Small intestine (tissue), 7 donors: Measurements from ENCODE around the gene ZER1. TPM values are rescaled to one million over a fixed set of nuclear protein-coding genes. Genes with fewer than 3 reads are reported as not detected.

Experiments used
- DNase-seq, 2 donors: peaks; one replicate each; pipeline versions ENCODE4 v3.0.0 to v3.0.0-alpha.2; 2013
- FAIRE-seq: peaks from 2 replicates; lab custom pipeline; 2012; peaks lifted over from hg19 to GRCh38; lab: Jason Lieb, UNC
- H3K27ac ChIP-seq, 3 donors: one replicate each; pipeline ENCODE4 v1.5.1; 2013; ENCODE audit warnings: low read length in 2 of 3, mild to moderate bottlenecking in 2 of 3, control low read depth in 1 of 3, inconsistent platforms in 1 of 3, low read depth in 1 of 3, moderate library complexity in 1 of 3
- H3K27me3 ChIP-seq, 3 donors: one replicate each; pipeline ENCODE4 v1.6.1; 2013; ENCODE audit warnings: low read length in 3 of 3, inconsistent platforms in 1 of 3; ENCODE audit not compliant: control insufficient read depth in 3 of 3, insufficient read depth in 3 of 3
- H3K36me3 ChIP-seq, 3 donors: one replicate each; pipeline ENCODE4 v1.6.1; 2013; ENCODE audit warnings: low read length in 3 of 3, inconsistent platforms in 1 of 3, low read depth in 1 of 3, mild to moderate bottlenecking in 1 of 3, moderate library complexity in 1 of 3; ENCODE audit not compliant: control insufficient read depth in 3 of 3, insufficient read depth in 2 of 3
- H3K4me1 ChIP-seq, 3 donors: one replicate each; pipeline ENCODE4 v1.6.1; 2013; ENCODE audit warnings: low read length in 2 of 3, inconsistent platforms in 1 of 3, low read depth in 1 of 3, mild to moderate bottlenecking in 1 of 3, moderate library complexity in 1 of 3; ENCODE audit not compliant: control insufficient read depth in 3 of 3, insufficient read depth in 2 of 3
- H3K4me3 ChIP-seq, 3 donors: one replicate each; pipeline ENCODE4 v1.5.1; 2013; ENCODE audit warnings: low read length in 3 of 3, control low read depth in 1 of 3, inconsistent platforms in 1 of 3, low read depth in 1 of 3, mild to moderate bottlenecking in 1 of 3, moderate library complexity in 1 of 3
- H3K9me3 ChIP-seq, 2 donors: one replicate each; pipeline ENCODE4 v1.6.1; 2013; ENCODE audit warnings: low read depth in 1 of 2, low read length in 1 of 2; ENCODE audit not compliant: control insufficient read depth in 2 of 2, insufficient read depth in 1 of 2
- WGBS, 3 donors: extraction: QIAGEN DNeasy Blood & Tissue Kit; methylation state at CpG; one replicate each; pipeline ENCODE4 v1.1.7; 2013; 5-methylcytosine and 5-hydroxymethylcytosine counted together
- polyA plus RNA-seq, 4 donors: library from polyadenylated mRNA; stranded (reverse) in 3 of 4; unstranded in 1 of 4; fragments of 200-250 nt in 3 of 4; fragments of 120-200 nt in 1 of 4; gene quantifications; one replicate each; pipeline versions ENCODE4 v1.2.1 to v1.2.3, GENCODE V29; 2013
- donor health status: healthy with polysubstance abuse.
- donor health status: control.
- donor health status: control.
- donor health status: Bipolar disorder and iron deficiency.
- donor health status: healthy.

Gene ZER1
- polyA plus RNA-seq, 4 donors = 24.6 to 77.2 (median 47.1) TPM

GRCh38 chr9:128727640-128728248, 44.0 kb downstream of the ZER1 start:
- 83 to 86% (median 84%) methylated on average over 5 of the region's 5 CpGs for WGBS, 3 donors
- Histone ChIP-seq H3K9me3 (no peaks in the 10 kb centered on the region), H3K27me3 (peaks cover 0 to 2% (median 0%) of the 10 kb centered on the region in 3 donors), H3K36me3 (peaks cover 4 to 53% (median 6%) of the 10 kb centered on the region in 3 donors), H3K4me3 (no peak overlapping the region), H3K27ac (no peak overlapping the region), H3K4me1 (peaks cover 0 to 11% (median 2%) of the 10 kb centered on the region in 3 donors)
- FAIRE-seq (no peak), DNase-seq (no peak)

- FAIRE-seq = no peak
- DNase-seq = peak; percentile 68 to 86
- no peaks in the 10 kb centered on the region for H3K9me3 ChIP-seq
- peak overlapping the region; percentile 45 to 78 (median 62) for H3K27ac ChIP-seq
- H3K4me3 ChIP-seq = peak overlapping the region; percentile 19 to 68 (median 42)
- peaks cover 6 to 49% (median 8%) of the 10 kb centered on the region in 3 donors for H3K36me3 ChIP-seq
- WGBS, 3 donors = 18 to 22% (median 21%) methylated on average over 10 of the region's 10 CpGs
- H3K27me3 ChIP-seq = peaks cover 0 to 2% (median 0%) of the 10 kb centered on the region in 3 donors
- H3K4me1 ChIP-seq = peaks cover 0 to 11% (median 2%) of the 10 kb centered on the region in 3 donors
Observed at GRCh38 chr9:128724744-128725211, 46.9 kb downstream of the ZER1 start.

GRCh38 chr9:128723866-128724743, 47.6 kb downstream of the ZER1 start, which contains the start of gene ZDHHC12:
Gene ZDHHC12 (minus strand): TSS chr9:128724127. CDS start chr9:128724093, 34 bp downstream.
- H3K27ac ChIP-seq = peak within 1 kb of the TSS; percentile 45 to 78 (median 73)
- H3K36me3 ChIP-seq = peaks cover 3 to 48% (median 8%) of the 10 kb centered on the region in 3 donors
- DNase-seq (peak; percentile 99 to 100), FAIRE-seq (peak; percentile 26)
- WGBS, 3 donors = 1 to 2% (median 1%) methylated on average over 47 to 68 of the region's 68 CpGs
- H3K4me3 ChIP-seq = peak within 1 kb of the TSS; percentile 68 to 78 (median 68)
- H3K4me1 ChIP-seq = peaks cover 0 to 11% (median 2%) of the 10 kb centered on the region in 3 donors
- peaks cover 0 to 2% (median 0%) of the 10 kb centered on the region in 3 donors for H3K27me3 ChIP-seq
- H3K9me3 ChIP-seq = no peaks in the 10 kb centered on the region

- FAIRE-seq (no peak), DNase-seq (no peak)
- WGBS, 3 donors = 16 to 31% (median 22%) methylated on average over 7 of the region's 7 CpGs
- Histone ChIP-seq H3K4me1 (peaks cover 0 to 14% (median 2%) of the 10 kb centered on the region in 3 donors), H3K27me3 (peaks cover 0 to 2% (median 0%) of the 10 kb centered on the region in 3 donors), H3K27ac (peak overlapping the region; percentile 4 to 78 (median 73)), H3K36me3 (peaks cover 3 to 44% (median 8%) of the 10 kb centered on the region in 3 donors), H3K4me3 (peak overlapping the region; percentile 68 to 78 (median 68)), H3K9me3 (no peaks in the 10 kb centered on the region)
Observed at GRCh38 chr9:128723352-128723865, 48.3 kb downstream of the ZER1 start.

GRCh38 chr9:128722380-128723351, 49.1 kb downstream of the ZER1 start:
- H3K27me3 ChIP-seq = peaks cover 0 to 2% (median 0%) of the 10 kb centered on the region in 3 donors
- WGBS, 3 donors = 49 to 58% (median 57%) methylated on average over 9 of the region's 9 CpGs
- H3K4me1 ChIP-seq = peaks cover 0 to 20% (median 2%) of the 10 kb centered on the region in 3 donors
- peak overlapping the region in 2 of 3 donors; percentile 68 to 78 for H3K4me3 ChIP-seq
- H3K36me3 ChIP-seq = peaks cover 3 to 41% (median 8%) of the 10 kb centered on the region in 3 donors
- H3K9me3 ChIP-seq = no peaks in the 10 kb centered on the region
- no peak for FAIRE-seq
- H3K27ac ChIP-seq = peak overlapping the region in 1 of 3 donors; percentile 78
- peak in 1 of 2 donors; percentile 24 for DNase-seq

GRCh38 chr9:128721487-128722010, 50.2 kb downstream of the ZER1 start:
- FAIRE-seq (no peak), DNase-seq (no peak)
- Histone ChIP-seq H3K27me3 (peaks cover 0 to 2% (median 0%) of the 10 kb centered on the region in 3 donors), H3K4me1 (peaks cover 0 to 20% (median 2%) of the 10 kb centered on the region in 3 donors), H3K9me3 (no peaks in the 10 kb centered on the region), H3K27ac (no peak overlapping the region), H3K4me3 (no peak overlapping the region), H3K36me3 (peaks cover 3 to 36% (median 8%) of the 10 kb centered on the region in 3 donors)
- 88 to 92% (median 89%) methylated on average over 17 to 18 of the region's 18 CpGs for WGBS, 3 donors

GRCh38 chr9:128720841-128721486, 50.8 kb downstream of the ZER1 start:
- FAIRE-seq = no peak
- Histone ChIP-seq H3K36me3 (peaks cover 3 to 37% (median 8%) of the 10 kb centered on the region in 3 donors), H3K4me3 (no peak overlapping the region), H3K27me3 (peaks cover 0 to 2% (median 0%) of the 10 kb centered on the region in 3 donors), H3K9me3 (no peaks in the 10 kb centered on the region), H3K27ac (no peak overlapping the region), H3K4me1 (peaks cover 0 to 20% (median 2%) of the 10 kb centered on the region in 3 donors)
- 88 to 93% (median 89%) methylated on average over 20 to 22 of the region's 22 CpGs for WGBS, 3 donors
- DNase-seq = no peak
